T47D (cell line): ENCODE measurements around the gene OR1I1.

Source experiments
- DNase-seq, 2 experiments: peaks; one replicate each; pipeline versions ENCODE4 v3.0.0 to v3.0.0-alpha.2; 2011 to 2012; ENCODE audit warnings: low read depth in 1 of 2, low spot score in 1 of 2
- JUND ChIP-seq: IDR thresholded peaks from 2 replicates; pipeline ENCODE4 v1.6.1; 2012; ENCODE audit warnings: low read depth
- in situ Hi-C: cut with HindIII; loops from 2 replicates; pipeline ENCODE4 v1.10.0; 2016; ENCODE audit warnings: low sequenced_read_pairs, low pct_unique_long_range_greater_than_20kb

Gene OR1I1

GRCh38 chr19:15104003-15104402 is 22.0 kb downstream of the OR1I1 start:
- in situ Hi-C loops: no loop called here
- no peak for TF ChIP-seq JUND
- DNase-seq: no peak

GRCh38 chr19:15104411-15104810 is 22.4 kb downstream of the OR1I1 start:
- DNase-seq: no peak
- in situ Hi-C loops: no loop called here
- no peak for TF ChIP-seq JUND

GRCh38 chr19:15105044-15105443 is 23.0 kb downstream of the OR1I1 start:
- no peak for TF ChIP-seq JUND
- DNase-seq: no peak
- in situ Hi-C loops: no loop called here

- in situ Hi-C loops: no loop called here
- peak in 1 of 2 experiments; percentile 61 for DNase-seq
- TF ChIP-seq JUND: no peak
Observed at GRCh38 chr19:15107061-15108010, 25.3 kb downstream of the OR1I1 start, which contains the start of gene SYDE1. Gene SYDE1, plus strand, starts transcription at chr19:15107401. Its CDS starts 33 bp downstream, at chr19:15107434.

- TF ChIP-seq JUND: no peak
- in situ Hi-C loops: no loop called here
- no peak for DNase-seq
Observed at GRCh38 chr19:15108145-15108844, 26.3 kb downstream of the OR1I1 start.

- in situ Hi-C loops: no loop called here
Observed at GRCh38 chr19:15108845-15109767, 27.1 kb downstream of the OR1I1 start.

GRCh38 chr19:15109768-15110417 is 27.9 kb downstream of the OR1I1 start:
- in situ Hi-C loops: no loop called here
- no peak for TF ChIP-seq JUND
- no peak for DNase-seq

More at GRCh38 chr19:15108845-15109767, 27.1 kb downstream of the OR1I1 start:
- DNase-seq: no peak
- TF ChIP-seq JUND: no peak

- in situ Hi-C loops: no loop called here
- TF ChIP-seq JUND: no peak
- no peak for DNase-seq
Observed at GRCh38 chr19:15110418-15110815, 28.4 kb downstream of the OR1I1 start.

- no peak for TF ChIP-seq JUND
- in situ Hi-C loops: no loop called here
Observed at GRCh38 chr19:15111758-15112157, 29.7 kb downstream of the OR1I1 start.

GRCh38 chr19:15112385-15112784 is 30.4 kb downstream of the OR1I1 start:
- peak; percentile 82 to 87 for DNase-seq
- no peak for TF ChIP-seq JUND
- in situ Hi-C loops: no loop called here

More at GRCh38 chr19:15111758-15112157, 29.7 kb downstream of the OR1I1 start:
- DNase-seq: no peak

GRCh38 chr19:15113245-15114152 is 31.5 kb downstream of the OR1I1 start:
- TF ChIP-seq JUND: no peak
- no peak for DNase-seq
- in situ Hi-C loops: no loop called here
